ENCODE measurements around the gene ACTR8. TPM values are rescaled to one million over a fixed set of nuclear protein-coding genes. Genes with fewer than 3 reads are reported as not detected.
A peak's percentile ranks its signal among the peaks of the same experiment; 100 is the strongest.

The ACTR8 gene
- polyA plus RNA-seq, 1 experiment: 33.0 TPM

- CTCF ChIA-PET: no interaction called here
- Histone ChIP-seq H3K4me3 (ENCODE audit: low read depth, low read length) (no peak overlapping the region), H3K27me3 (ENCODE audit: control insufficient read depth, insufficient read depth, low read length) (no peaks in the 10 kb centered on the region), H3K36me3 (ENCODE audit: control insufficient read depth, insufficient read depth, low read length) (peaks cover 8% of the 10 kb centered on the region)
- POLR2A ChIA-PET: no interaction called here
- no peak for DNase-seq (ENCODE audit: low read depth)
- TF ChIP-seq, protein P1, sequence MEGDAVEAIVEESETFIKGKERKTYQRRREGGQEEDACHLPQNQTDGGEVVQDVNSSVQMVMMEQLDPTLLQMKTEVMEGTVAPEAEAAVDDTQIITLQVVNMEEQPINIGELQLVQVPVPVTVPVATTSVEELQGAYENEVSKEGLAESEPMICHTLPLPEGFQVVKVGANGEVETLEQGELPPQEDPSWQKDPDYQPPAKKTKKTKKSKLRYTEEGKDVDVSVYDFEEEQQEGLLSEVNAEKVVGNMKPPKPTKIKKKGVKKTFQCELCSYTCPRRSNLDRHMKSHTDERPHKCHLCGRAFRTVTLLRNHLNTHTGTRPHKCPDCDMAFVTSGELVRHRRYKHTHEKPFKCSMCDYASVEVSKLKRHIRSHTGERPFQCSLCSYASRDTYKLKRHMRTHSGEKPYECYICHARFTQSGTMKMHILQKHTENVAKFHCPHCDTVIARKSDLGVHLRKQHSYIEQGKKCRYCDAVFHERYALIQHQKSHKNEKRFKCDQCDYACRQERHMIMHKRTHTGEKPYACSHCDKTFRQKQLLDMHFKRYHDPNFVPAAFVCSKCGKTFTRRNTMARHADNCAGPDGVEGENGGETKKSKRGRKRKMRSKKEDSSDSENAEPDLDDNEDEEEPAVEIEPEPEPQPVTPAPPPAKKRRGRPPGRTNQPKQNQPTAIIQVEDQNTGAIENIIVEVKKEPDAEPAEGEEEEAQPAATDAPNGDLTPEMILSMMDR (IDR thresholded peaks at IDR 0.05; ENCODE audit: insufficient read depth, low read depth, low read length): no peak
These were observed 2.7 kb upstream of the ACTR8 start for GRCh38 chr3:53884623-53885022.

GRCh38 chr3:53883008-53883407 lies 1.1 kb upstream of the ACTR8 start:
- TF ChIP-seq, protein P1 (IDR thresholded peaks at IDR 0.05; ENCODE audit: insufficient read depth, low read depth, low read length): no peak
- H3K36me3 ChIP-seq (ENCODE audit: control insufficient read depth, insufficient read depth, low read length): peaks cover 10% of the 10 kb centered on the region
- no peaks in the 10 kb centered on the region for H3K27me3 ChIP-seq (ENCODE audit: control insufficient read depth, insufficient read depth, low read length)
- DNase-seq (ENCODE audit: low read depth): no peak
- no peak overlapping the region for H3K4me3 ChIP-seq (ENCODE audit: low read depth, low read length)
- ChIA-PET POLR2A (no interaction called here), CTCF (no interaction called here)

- H3K36me3 ChIP-seq (ENCODE audit: control insufficient read depth, insufficient read depth, low read length): peaks cover 18% of the 10 kb centered on the region
- ChIA-PET CTCF (interaction anchor here (0.5 to 1.8 kb wide), 4 partner anchors 9 to 173 kb away, joined by 3 to 4 read pairs (median 3); no protein-coding TSS in a partner anchor), POLR2A (no interaction called here)
- no peak for DNase-seq (ENCODE audit: low read depth)
- TF ChIP-seq, protein P1 (IDR thresholded peaks at IDR 0.05; ENCODE audit: insufficient read depth, low read depth, low read length): no peak
- peak overlapping the region; percentile 82 for H3K4me3 ChIP-seq (ENCODE audit: low read depth, low read length)
- no peaks in the 10 kb centered on the region for H3K27me3 ChIP-seq (ENCODE audit: control insufficient read depth, insufficient read depth, low read length)
These were observed 1.3 kb downstream of the ACTR8 start for GRCh38 chr3:53880396-53881345.

DNA sequence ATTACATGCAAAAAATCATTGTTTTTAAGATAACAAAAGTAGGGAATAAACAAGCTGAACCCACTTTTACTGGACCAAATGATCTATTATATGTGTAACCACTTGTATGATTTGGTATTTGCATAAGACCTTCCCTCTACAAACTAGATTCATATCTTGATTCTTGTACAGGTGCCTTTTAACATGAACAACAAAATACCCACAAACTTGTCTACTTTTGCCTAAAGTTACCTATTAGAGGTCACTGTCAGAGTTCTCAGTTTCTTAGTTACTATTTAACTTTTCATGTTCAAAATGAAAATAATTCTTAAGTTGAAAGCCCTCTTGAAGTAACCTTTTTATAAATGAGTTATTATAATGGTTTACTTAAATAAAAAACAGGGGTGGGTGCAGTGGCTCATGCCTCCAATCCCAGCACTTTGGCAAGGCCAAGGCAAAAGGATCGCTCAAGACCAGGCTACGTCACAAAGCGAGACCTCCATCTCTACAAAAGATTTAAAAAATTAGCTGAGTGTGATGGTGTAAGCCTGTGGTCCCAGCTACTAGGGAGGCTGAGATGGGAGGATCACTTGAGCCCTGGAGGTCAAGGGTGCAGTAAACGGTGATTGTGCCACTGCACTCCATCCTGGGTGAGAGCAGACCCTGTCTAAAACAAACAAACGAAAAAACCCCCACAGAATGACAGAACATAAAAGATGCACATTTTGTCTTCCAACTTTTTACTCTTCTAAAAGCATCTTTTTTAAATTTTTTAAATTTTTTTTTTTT lies 16.0 kb downstream of the ACTR8 start:
- ChIA-PET CTCF (interaction anchor here (0.6 to 1.9 kb wide), 2 partner anchors 19 to 1045 kb away, joined by 3 to 6 read pairs; no protein-coding TSS in a partner anchor), POLR2A (no interaction called here)
- TF ChIP-seq, protein P1 (IDR thresholded peaks at IDR 0.05; ENCODE audit: insufficient read depth, low read depth, low read length): no peak
- H3K36me3 ChIP-seq (ENCODE audit: control insufficient read depth, insufficient read depth, low read length): peaks cover 16% of the 10 kb centered on the region
- no peaks in the 10 kb centered on the region for H3K27me3 ChIP-seq (ENCODE audit: control insufficient read depth, insufficient read depth, low read length)
- no peak overlapping the region for H3K4me3 ChIP-seq (ENCODE audit: low read depth, low read length)
- DNase-seq (ENCODE audit: low read depth): no peak

DNA sequence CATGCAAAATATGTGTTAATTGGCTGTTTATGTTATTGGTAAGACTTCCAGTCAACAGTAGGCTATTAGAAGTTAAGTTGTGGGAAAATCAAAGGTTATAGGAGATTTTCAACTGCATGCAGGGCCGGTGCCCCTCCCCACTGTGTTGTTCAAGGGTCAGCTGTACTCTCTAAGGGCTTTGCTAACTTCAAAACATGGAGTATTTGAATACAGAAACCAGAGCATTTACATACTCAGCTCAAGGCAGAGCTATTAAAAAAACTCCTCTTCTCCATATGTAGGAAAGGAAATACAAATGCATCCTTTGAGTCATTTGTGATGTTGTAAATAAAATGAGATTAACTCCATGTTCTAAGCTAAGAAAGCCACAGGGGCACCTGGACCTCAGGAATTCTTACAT lies 18.8 kb downstream of the ACTR8 start:
- Histone ChIP-seq H3K27me3 (ENCODE audit: control insufficient read depth, insufficient read depth, low read length) (no peaks in the 10 kb centered on the region), H3K36me3 (ENCODE audit: control insufficient read depth, insufficient read depth, low read length) (peaks cover 4% of the 10 kb centered on the region), H3K4me3 (ENCODE audit: low read depth, low read length) (no peak overlapping the region)
- CTCF ChIA-PET: no interaction called here
- POLR2A ChIA-PET: no interaction called here
- TF ChIP-seq, protein P1 (IDR thresholded peaks at IDR 0.05; ENCODE audit: insufficient read depth, low read depth, low read length): no peak
- no peak for DNase-seq (ENCODE audit: low read depth)
